ENCODE data around the gene C19orf38.

GRCh38 chr19:10881403-10882107 lies 33.3 kb downstream of the C19orf38 start:
- TF ChIP-seq POLR2A (IDR thresholded peaks at IDR 0.05; ENCODE audit: low read length) (no peak), GATA1 (IDR thresholded peaks at IDR 0.05; ENCODE audit: low read depth, low read length) (no peak)
